ENCODE results near the gene MLYCD.
"Not testable (repeated sequence)": the region's sequence is repeated elsewhere in the genome, so short reads cannot be mapped to it uniquely, and the experiment has no call there.

Gene MLYCD

GRCh38 chr16:83940630-83941378, 41.9 kb downstream of the MLYCD start:
- DNase-seq (ENCODE audit: low spot score) = no peak

- not testable (repeated sequence) for DNase-seq (ENCODE audit: low spot score)
These were observed 42.6 kb downstream of the MLYCD start for GRCh38 chr16:83941546-83941945.

GRCh38 chr16:83942074-83942473, 43.2 kb downstream of the MLYCD start:
- DNase-seq (ENCODE audit: low spot score) = no peak

GRCh38 chr16:83942815-83943515, 44.0 kb downstream of the MLYCD start:
- DNase-seq (ENCODE audit: low spot score) = no peak

GRCh38 chr16:83943516-83944050, 44.7 kb downstream of the MLYCD start:
- DNase-seq (ENCODE audit: low spot score) = no peak

- DNase-seq (ENCODE audit: low spot score) = no peak
These were observed 46.7 kb downstream of the MLYCD start for GRCh38 chr16:83945587-83945986.

- DNase-seq (ENCODE audit: low spot score) = no peak
These were observed 47.4 kb downstream of the MLYCD start for GRCh38 chr16:83946154-83946780.

GRCh38 chr16:83946781-83947566, 48.1 kb downstream of the MLYCD start:
- no peak for DNase-seq (ENCODE audit: low spot score)

- no peak for DNase-seq (ENCODE audit: low spot score)
These were observed 48.8 kb downstream of the MLYCD start for GRCh38 chr16:83947642-83948234.

- DNase-seq (ENCODE audit: low spot score) = no peak
These were observed 50.2 kb downstream of the MLYCD start for GRCh38 chr16:83948914-83949723.

GRCh38 chr16:83949724-83950001, 50.7 kb downstream of the MLYCD start:
- no peak for DNase-seq (ENCODE audit: low spot score)

GRCh38 chr16:83950862-83951399, 52.0 kb downstream of the MLYCD start:
- not testable (repeated sequence) for DNase-seq (ENCODE audit: low spot score)

GRCh38 chr16:83951544-83951943, 52.6 kb downstream of the MLYCD start:
- DNase-seq (ENCODE audit: low spot score) = no peak

- DNase-seq (ENCODE audit: low spot score) = no peak
These were observed 53.6 kb downstream of the MLYCD start for GRCh38 chr16:83952587-83952939.

- DNase-seq (ENCODE audit: low spot score) = peak; percentile 94
These were observed 54.3 kb downstream of the MLYCD start, which contains the start of gene OSGIN1 for GRCh38 chr16:83952940-83953795. OSGIN1 (plus strand) TSS chr16:83953240; CDS start chr16:83957672, 4,432 bp downstream.

GRCh38 chr16:83953796-83954576, 55.1 kb downstream of the MLYCD start:
- peak; percentile 68 for DNase-seq (ENCODE audit: low spot score)

GRCh38 chr16:83954577-83955016, 55.7 kb downstream of the MLYCD start:
- peak; percentile 86 for DNase-seq (ENCODE audit: low spot score)

- DNase-seq (ENCODE audit: low spot score) = no peak
These were observed 56.6 kb downstream of the MLYCD start for GRCh38 chr16:83955218-83956130.
